Stimulated activated CD8-positive, alpha-beta memory T cell treated with anti-CD3 and anti-CD28 coated beads, Interleukin-7, amount 100 ng/mL, for 48 hours (primary cell): ENCODE measurements around the gene UGT2B11.
"Not testable (repeated sequence)": the region's sequence is repeated elsewhere in the genome, so short reads cannot be mapped to it uniquely, and the experiment has no call there.

Source experiments
- DNase-seq, 2 donors: peaks; one replicate each; pipeline ENCODE4 v3.0.0-alpha.2; 2020; ENCODE audit warnings: low read depth in 1 of 2; ENCODE audit errors: extremely low read depth in 1 of 2

The UGT2B11 gene

DNA sequence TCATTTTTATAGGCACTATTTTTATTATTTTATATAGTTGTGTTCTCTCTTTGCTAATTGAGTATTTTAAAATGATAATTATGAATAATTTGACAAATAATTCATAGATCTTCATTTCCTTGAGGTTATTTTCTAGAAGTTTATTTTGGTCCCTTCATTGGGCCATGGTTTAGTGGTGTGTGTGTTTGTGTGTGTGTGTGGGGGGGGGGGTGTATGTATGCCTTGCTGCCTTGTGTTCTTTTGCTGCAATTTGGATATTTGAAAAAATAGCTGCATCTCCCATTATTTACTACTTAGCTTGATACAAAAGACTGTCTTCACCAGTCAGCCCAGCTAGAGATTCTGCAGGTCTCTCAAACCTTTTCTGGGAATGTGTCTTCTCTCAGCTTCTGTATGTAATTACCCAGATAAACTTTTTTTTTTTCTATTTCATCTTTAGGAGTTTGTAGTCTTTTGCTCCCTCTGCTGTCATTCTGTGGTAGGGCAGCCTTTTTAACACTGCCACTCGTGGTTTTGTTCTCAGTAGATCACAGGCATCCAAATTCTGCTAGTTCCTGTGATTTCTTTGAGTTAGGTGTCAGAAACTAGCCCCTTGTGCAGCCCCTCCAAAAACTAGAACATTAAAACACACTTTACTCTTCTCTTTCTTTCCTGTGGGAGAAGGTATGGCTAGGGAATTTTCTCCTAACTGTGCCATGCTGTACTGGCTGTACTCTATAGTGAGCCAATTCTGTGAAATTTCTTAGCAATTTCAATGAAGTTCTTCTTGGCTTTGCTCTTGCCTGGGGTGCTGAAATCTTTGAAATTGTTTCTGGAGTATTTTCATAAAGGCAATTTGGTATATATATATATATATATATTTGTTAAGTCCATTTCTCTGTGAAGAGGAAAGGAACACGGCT is 44.1 kb downstream of the UGT2B11 start:
- not testable (repeated sequence) for DNase-seq

DNA sequence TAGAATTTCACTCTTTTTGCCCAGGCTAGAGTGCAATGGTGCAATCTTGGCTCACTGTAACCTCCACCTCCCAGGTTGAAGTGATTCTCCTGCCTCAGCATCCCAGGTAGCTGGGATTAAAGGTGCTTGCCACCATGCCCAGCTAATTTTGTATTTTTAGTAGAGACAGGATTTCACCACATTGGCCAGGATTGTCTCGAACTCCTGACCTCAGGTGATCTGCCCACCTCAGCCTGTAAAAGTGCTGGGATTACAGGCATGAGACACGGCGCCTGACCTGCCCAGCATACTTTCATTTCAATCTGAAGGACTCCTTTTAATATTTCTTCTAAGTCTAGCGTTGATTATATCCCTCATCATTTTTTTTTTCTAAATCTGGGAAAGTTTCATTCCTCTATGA is 45.4 kb downstream of the UGT2B11 start:
- not testable (repeated sequence) for DNase-seq

- no peak for DNase-seq
Measured at GRCh38 chr4:69167300-69167699, 47.2 kb downstream of the UGT2B11 start.

- not testable (repeated sequence) for DNase-seq
Measured at GRCh38 chr4:69166376-69166775, 48.2 kb downstream of the UGT2B11 start.

- DNase-seq, result not testable (repeated sequence)
Measured at GRCh38 chr4:69165707-69166106, 48.8 kb downstream of the UGT2B11 start.

DNA sequence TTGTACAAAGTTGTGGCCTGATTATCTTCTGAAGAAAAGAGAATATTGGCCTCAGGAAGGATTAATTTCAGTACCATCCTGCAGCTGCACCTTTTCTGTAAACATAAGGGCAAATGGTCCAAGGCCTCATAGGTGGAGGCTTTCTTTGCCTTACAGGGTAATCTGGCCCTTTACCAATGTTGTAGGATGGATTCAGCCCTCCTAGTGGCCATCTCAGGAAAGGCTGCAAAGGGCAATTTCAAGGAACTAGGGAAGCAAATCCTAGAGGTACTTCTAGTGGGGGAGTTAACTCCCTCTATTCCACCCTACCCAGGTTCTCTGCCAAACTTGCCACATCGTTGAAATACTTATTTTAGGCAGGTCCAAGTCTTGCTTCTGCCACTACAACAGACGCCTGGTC is 57.6 kb downstream of the UGT2B11 start:
- no peak for DNase-seq

DNA sequence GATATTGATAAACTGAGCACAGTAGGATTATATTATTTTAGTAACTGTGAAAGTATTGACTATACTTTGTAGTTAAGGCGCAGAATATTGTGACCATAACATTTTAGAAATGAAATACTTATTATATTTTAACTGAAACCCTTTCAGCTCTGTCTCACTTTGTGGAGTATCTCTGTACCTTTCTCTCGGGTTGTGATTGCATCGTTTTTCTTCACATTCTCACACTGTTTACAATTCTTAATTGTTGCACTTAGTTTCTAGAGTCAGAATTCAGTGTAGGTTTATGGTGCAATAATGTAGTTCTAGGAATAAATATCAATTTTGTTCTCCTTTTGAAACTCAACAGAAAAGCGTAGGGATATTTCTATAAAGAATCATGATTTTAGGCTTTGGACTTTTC is 60.5 kb downstream of the UGT2B11 start:
- DNase-seq, result no peak
